A375 (cell line): Measurements from ENCODE around the gene SERTM1. TPM values are rescaled to one million over a fixed set of nuclear protein-coding genes. Genes with fewer than 3 reads are reported as not detected.

ENCODE experiments used
- total RNA-seq: library from RNA; depleted of rRNA; stranded (reverse); fragments of >200 nt; shearing (Covaris generic); gene quantifications from 2 replicates; pipeline ENCODE4 v1.2.3, GENCODE V29; 2014; rRNA removed

SERTM1 gene
- 0.11 TPM in 1 of 2 replicates, not detected in the other for total RNA-seq

DNA sequence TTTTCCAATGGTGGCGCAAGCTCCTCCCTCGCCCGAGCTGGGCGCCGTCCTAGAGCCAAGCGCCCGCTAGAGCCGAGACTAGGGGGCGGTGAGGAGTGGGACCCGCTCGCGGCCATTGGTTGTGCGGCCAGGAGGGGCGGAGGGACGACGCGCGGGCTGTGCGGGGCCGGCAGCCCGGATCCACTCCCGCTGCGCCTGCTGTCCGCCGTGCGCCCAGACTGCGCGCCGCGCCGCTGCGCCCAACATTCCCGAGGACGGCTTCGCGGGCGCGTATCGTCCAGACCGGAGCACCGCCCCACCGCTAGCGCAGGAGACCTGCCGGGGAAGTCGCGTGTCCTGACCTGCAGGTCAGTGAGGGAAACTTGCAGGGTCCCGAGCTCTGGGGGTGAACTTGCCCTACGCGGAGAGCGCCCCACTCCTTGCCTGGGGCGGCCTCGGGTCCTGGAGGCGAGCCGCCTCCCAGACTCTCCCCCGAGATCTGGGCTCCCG, at the start of gene SERTM1:
Gene SERTM1 (plus strand): TSS at position 183 of the 489 bp plus-strand sequence. CDS start 21,059 bp downstream, outside the sequence.

Other genes with a start within 250 kb of the SERTM1 start
- 10.6 and 11.1 TPM in 2 replicates for gene CCNA1, start 241.5 kb upstream of the SERTM1 start, total RNA-seq
- 2.3 and 3.0 TPM in 2 replicates for gene RFXAP, start 145.2 kb downstream of the SERTM1 start, total RNA-seq
- gene SMAD9, start 246.2 kb downstream of the SERTM1 start, total RNA-seq: 0.49 and 0.88 TPM in 2 replicates